OCI-LY7 (cell line): ENCODE measurements around the gene P2RX5. TPM values are rescaled to one million over a fixed set of nuclear protein-coding genes. Genes with fewer than 3 reads are reported as not detected.

Experiments
- BruUV-seq: library from RNA; stranded (reverse); fragments of 400-500 nt; replicated peaks from 2 replicates; lab custom pipeline; 2021; lab: Mats Ljungman, UMichigan
- CTCF ChIA-PET: fragments of 300-600 bp; sonication (Branson Sonifier 250); formaldehyde crosslinking; loops from one replicate; lab custom pipeline; 2022; ENCODE audit warnings: antibody characterized with exemption; ENCODE audit not compliant: unreplicated experiment; lab: Charles Lee
- POLR2A ChIA-PET: fragments of 300-600 bp; sonication (Branson Sonifier 250); formaldehyde crosslinking; loops from one replicate; lab custom pipeline; 2022; ENCODE audit warnings: antibody characterized with exemption; lab: Charles Lee
- DNase-seq: peaks from one replicate; pipeline ENCODE4 v3.0.0-alpha.2; 2015; ENCODE audit warnings: low spot score
- H2AFZ ChIP-seq: fragments of 200-600 bp; sonication (generic), shearing (Covaris generic); 2 replicates; pipeline ENCODE4 v1.6.1; 2014; ENCODE audit warnings: mild to moderate bottlenecking, antibody characterized with exemption, low read length, moderate library complexity
- H3K27ac ChIP-seq: fragments of 200-600 bp; sonication (generic); 2 replicates; pipeline ENCODE4 v1.5.1; 2014; ENCODE audit warnings: mixed run types, low read depth, mild to moderate bottlenecking, moderate library complexity, low read length, inconsistent platforms; ENCODE audit not compliant: poor library complexity, severe bottlenecking
- H3K36me3 ChIP-seq: fragments of 200-600 bp; sonication (generic); 2 replicates; pipeline ENCODE4 v1.6.1; 2014; ENCODE audit warnings: mild to moderate bottlenecking, antibody characterized with exemption, low read length, moderate library complexity, mixed read lengths; ENCODE audit not compliant: insufficient read depth
- H3K4me1 ChIP-seq: fragments of 200-600 bp; sonication (generic); 2 replicates; pipeline ENCODE4 v1.5.1; 2014; ENCODE audit warnings: mild to moderate bottlenecking, low read length; ENCODE audit not compliant: insufficient read depth, poor library complexity, severe bottlenecking
- H3K4me2 ChIP-seq: fragments of 200-600 bp; sonication (generic); 2 replicates; pipeline ENCODE4 v1.6.1; 2014; ENCODE audit warnings: mild to moderate bottlenecking, low read length
- H3K4me3 ChIP-seq: fragments of 200-600 bp; sonication (generic); 2 replicates; pipeline ENCODE4 v1.5.1; 2014; ENCODE audit warnings: mild to moderate bottlenecking, low read depth, low read length; ENCODE audit not compliant: poor library complexity, severe bottlenecking
- H3K79me2 ChIP-seq: fragments of 200-600 bp; sonication (generic); 2 replicates; pipeline ENCODE4 v1.6.1; 2016; ENCODE audit warnings: low read depth, mild to moderate bottlenecking, low read length, moderate library complexity, mixed read lengths; ENCODE audit not compliant: insufficient read depth
- H3K9me2 ChIP-seq: fragments of 200-600 bp; sonication (generic); 2 replicates; pipeline ENCODE4 v1.6.1; 2016; ENCODE audit warnings: mild to moderate bottlenecking, low read length, mixed read lengths; ENCODE audit not compliant: insufficient read depth
- H3K9me3 ChIP-seq: fragments of 200-600 bp; sonication (generic); 2 replicates; pipeline ENCODE4 v1.6.1; 2014; ENCODE audit warnings: mild to moderate bottlenecking, mixed run types, low read length, mixed read lengths
- H4K20me1 ChIP-seq: fragments of 200-600 bp; sonication (generic); 2 replicates; pipeline ENCODE4 v1.6.1; 2014; ENCODE audit warnings: mild to moderate bottlenecking, antibody characterized with exemption, low read length, moderate library complexity, mixed read lengths; ENCODE audit not compliant: insufficient read depth
- CTCF ChIP-seq: fragments of 200-600 bp; sonication (generic); conservative IDR thresholded peaks from 2 replicates; pipeline ENCODE4 v1.5.1; 2014; ENCODE audit warnings: mild to moderate bottlenecking, antibody characterized with exemption, low read length, moderate library complexity, mixed read lengths
- EZH2phosphoT487 ChIP-seq: fragments of 200-600 bp; sonication (generic); IDR thresholded peaks from 2 replicates; pipeline ENCODE4 v1.6.1; 2018; ENCODE audit warnings: low read depth, borderline replicate concordance, mild to moderate bottlenecking, mixed run types, antibody characterized with exemption, low read length, moderate library complexity, mixed read lengths
- intact Hi-C: fragments of 100-400 bp; cut with micrococcal nuclease; formaldehyde crosslinking; loops from one replicate; pipeline ENCODE4 v1.10.0; 2022; ENCODE audit not compliant: unreplicated experiment
- total RNA-seq, 2 experiments: library from RNA; depleted of rRNA in 1 of 2; stranded (reverse); fragments of >200 nt in 1 of 2; shearing (Covaris generic) in 1 of 2; gene quantifications; 2 replicates each; pipeline ENCODE4 v1.2.3, GENCODE V29; 2014 to 2022

P2RX5 gene
- total RNA-seq, 2 experiments from 2014 or later: 150 to 195 TPM

DNA sequence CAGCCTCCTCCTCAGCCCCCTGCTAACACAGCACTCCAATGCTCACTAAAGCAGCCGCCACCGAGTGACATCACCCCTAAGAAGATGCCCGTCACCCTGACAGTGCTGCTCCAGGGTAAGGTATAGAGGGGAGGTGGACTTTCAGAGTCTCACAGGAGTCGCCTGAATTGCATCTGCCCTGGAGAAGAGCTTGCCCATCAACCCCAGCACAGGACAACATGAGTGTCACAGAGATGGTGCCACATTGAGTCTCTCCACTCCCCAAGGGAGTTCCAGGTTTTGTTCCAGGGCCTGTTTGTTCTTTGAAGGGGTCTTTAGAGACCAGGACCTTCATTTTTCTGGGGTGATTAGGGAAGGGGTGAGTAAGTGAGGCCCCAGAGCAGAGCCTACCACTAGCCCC is 2.2 kb upstream of the P2RX5 start:
- Histone ChIP-seq H3K4me3 (no peak overlapping the region), H3K9me2 (no peaks in the 10 kb centered on the region), H4K20me1 (no peaks in the 10 kb centered on the region), H2AFZ (no peak overlapping the region), H3K4me2 (no peak overlapping the region), H3K4me1 (peaks cover 15% of the 10 kb centered on the region), H3K9me3 (peaks cover 13% of the 10 kb centered on the region; the same call in 1 of the 2 replicates), H3K36me3 (peaks cover 38% of the 10 kb centered on the region), H3K27ac (no peak overlapping the region), H3K79me2 (peaks cover 27% of the 10 kb centered on the region)
- ChIA-PET POLR2A (interaction anchor here (1.5 kb wide), 1 partner anchor 13 kb away, joined by 4 read pairs; no protein-coding TSS in a partner anchor), CTCF (no interaction called here)
- no TSS peak for BruUV-seq
- intact Hi-C loops: no loop called here
- TF ChIP-seq CTCF: no peak
- no peak for TF ChIP-seq EZH2phosphoT487
- no peak for DNase-seq

GRCh38 chr17:3697103-3697476 is 1.1 kb upstream of the P2RX5 start:
- POLR2A ChIA-PET: interaction anchor here (1.1 to 4.3 kb wide), 5 partner anchors 13 to 30 kb away, joined by 4 to 22 read pairs (median 4); partner anchors contain the start of gene HASPIN
- Histone ChIP-seq H3K4me3 (peak overlapping the region; percentile 79), H4K20me1 (0 out of 2 replicates have a peak, but pooled peaks cover 4% of the 10 kb centered on the region), H3K4me2 (peak overlapping the region; percentile 75), H2AFZ (no peak overlapping the region), H3K36me3 (peaks cover 31% of the 10 kb centered on the region), H3K9me2 (no peaks in the 10 kb centered on the region), H3K9me3 (peaks cover 13% of the 10 kb centered on the region; the same call in 1 of the 2 replicates), H3K4me1 (peaks cover 26% of the 10 kb centered on the region), H3K79me2 (peaks cover 38% of the 10 kb centered on the region), H3K27ac (peak overlapping the region; percentile 87)
- CTCF ChIA-PET: no interaction called here
- TF ChIP-seq EZH2phosphoT487: no peak
- no peak for TF ChIP-seq CTCF
- DNase-seq: no peak
- BruUV-seq: no TSS peak
- intact Hi-C loops: no loop called here

- H3K27ac ChIP-seq: peak overlapping the region; percentile 87
- intact Hi-C loops: no loop called here
- BruUV-seq: no TSS peak
- no peak overlapping the region for H2AFZ ChIP-seq
- ChIA-PET POLR2A (interaction anchor here (0.6 to 4.3 kb wide), 8 partner anchors 15 to 255 kb away, joined by 3 to 22 read pairs (median 4); partner anchors contain the start of gene HASPIN), CTCF (interaction anchor here (0.6 to 1.2 kb wide), 2 partner anchors 16 to 37 kb away, joined by 3 to 4 read pairs; no protein-coding TSS in a partner anchor)
- H3K79me2 ChIP-seq: peaks cover 54% of the 10 kb centered on the region
- peak overlapping the region; percentile 79 for H3K4me3 ChIP-seq
- 0 out of 2 replicates have a peak, but pooled peaks cover 4% of the 10 kb centered on the region for H4K20me1 ChIP-seq
- peak overlapping the region; percentile 75 for H3K4me2 ChIP-seq
- H3K4me1 ChIP-seq: peaks cover 44% of the 10 kb centered on the region
- peaks cover 13% of the 10 kb centered on the region; the same call in 1 of the 2 replicates for H3K9me3 ChIP-seq
- peak; percentile 39 for DNase-seq
- TF ChIP-seq EZH2phosphoT487 (no peak), CTCF (0 out of 2 replicates have a peak, but pooled peaks have one; percentile 6)
- H3K9me2 ChIP-seq: no peaks in the 10 kb centered on the region
- H3K36me3 ChIP-seq: peaks cover 37% of the 10 kb centered on the region
Measured at GRCh38 chr17:3695129-3695722, 729 bp downstream of the P2RX5 start.
